GM21723 (cell line): ENCODE results near the gene EDAR.

Experiments
- ATAC-seq: cut with Tn5 transposase; IDR thresholded peaks from one replicate; pipeline ENCODE4 v1.9.1; 2021; ENCODE audit warnings: mild to moderate bottlenecking, moderate library complexity; ENCODE audit not compliant: unreplicated experiment

EDAR gene

DNA sequence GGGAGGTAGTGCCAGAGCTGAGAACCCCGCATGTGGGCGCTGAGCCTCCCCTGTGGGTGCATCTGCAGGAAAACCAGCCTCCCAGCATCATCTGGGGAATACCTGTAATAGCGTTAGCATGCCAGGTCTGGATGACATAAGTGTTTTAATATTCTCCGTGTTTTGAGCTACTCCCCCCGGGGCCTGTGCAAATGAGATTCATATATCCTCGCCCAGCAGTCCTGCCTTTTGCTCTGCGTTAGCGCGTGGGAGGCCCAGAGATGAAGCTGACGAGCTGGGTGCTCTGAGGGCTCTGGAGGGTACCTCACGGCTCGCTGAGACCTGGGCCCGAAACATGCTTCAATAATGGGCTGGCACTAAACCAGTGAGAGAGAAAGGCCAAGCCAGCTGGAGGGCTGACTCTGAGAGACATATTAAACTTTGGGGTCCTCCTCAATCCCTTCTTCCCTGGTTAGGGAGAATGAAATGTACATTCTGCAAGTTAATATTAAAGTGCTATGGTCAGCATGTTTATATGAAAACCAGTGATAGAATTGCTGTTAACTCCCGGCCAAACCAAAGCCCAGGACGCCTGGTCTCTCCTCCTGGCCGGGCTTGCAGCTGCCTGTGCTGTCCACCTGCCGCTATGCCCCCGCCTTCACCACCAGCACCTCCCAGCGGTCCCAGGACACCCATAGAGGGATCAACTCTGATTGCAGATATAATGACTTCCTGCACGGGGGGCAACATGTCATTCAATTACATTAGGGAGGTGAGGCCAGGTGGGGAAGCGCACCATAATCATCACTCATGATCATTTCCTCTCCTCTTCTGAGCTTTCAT is 77.0 kb downstream of the EDAR start:
- no peak for ATAC-seq

DNA sequence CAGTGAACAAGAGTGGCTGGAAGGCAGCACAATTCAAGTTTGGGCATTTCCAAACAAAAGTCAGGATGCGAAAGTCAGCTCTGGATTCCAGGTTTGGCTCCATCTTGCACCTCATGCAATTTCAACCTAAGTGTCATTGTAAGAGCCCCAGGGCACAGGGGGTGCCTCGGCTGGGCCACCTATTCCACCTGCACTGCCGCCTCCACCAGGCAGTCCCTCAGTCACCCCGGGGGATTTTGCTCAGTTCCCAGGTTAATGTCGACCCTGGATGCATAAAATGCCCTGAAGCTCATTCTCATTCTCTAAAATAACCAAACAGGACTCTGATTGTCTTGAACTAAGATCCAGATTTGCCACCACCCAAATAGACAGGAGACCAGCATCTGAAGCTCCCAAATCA is 77.6 kb downstream of the EDAR start:
- ATAC-seq, result no peak

GRCh38 chr2:108910541-108911396 is 78.3 kb downstream of the EDAR start:
- ATAC-seq, result no peak

- ATAC-seq, result no peak
These were observed 79.0 kb downstream of the EDAR start for GRCh38 chr2:108910011-108910431.

GRCh38 chr2:108909275-108909823 is 79.7 kb downstream of the EDAR start:
- ATAC-seq, result no peak

DNA sequence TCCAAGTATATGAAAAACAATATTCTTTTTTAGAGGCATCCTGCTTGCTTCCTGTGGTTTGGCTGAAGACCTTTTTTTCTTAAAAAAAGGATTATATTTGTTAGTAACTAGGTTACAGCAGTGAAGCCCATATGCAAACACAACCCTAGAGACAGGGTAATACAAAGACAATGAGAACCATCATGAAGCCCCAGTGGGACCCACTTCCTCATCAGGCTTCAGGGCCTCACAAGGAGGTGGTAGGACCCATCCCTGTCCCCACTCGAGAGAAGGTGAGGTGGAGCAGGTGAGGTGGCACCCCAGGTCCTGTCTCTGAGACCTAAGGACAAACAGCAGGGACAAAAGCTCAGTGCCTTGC is 80.3 kb downstream of the EDAR start:
- ATAC-seq, result no peak

DNA sequence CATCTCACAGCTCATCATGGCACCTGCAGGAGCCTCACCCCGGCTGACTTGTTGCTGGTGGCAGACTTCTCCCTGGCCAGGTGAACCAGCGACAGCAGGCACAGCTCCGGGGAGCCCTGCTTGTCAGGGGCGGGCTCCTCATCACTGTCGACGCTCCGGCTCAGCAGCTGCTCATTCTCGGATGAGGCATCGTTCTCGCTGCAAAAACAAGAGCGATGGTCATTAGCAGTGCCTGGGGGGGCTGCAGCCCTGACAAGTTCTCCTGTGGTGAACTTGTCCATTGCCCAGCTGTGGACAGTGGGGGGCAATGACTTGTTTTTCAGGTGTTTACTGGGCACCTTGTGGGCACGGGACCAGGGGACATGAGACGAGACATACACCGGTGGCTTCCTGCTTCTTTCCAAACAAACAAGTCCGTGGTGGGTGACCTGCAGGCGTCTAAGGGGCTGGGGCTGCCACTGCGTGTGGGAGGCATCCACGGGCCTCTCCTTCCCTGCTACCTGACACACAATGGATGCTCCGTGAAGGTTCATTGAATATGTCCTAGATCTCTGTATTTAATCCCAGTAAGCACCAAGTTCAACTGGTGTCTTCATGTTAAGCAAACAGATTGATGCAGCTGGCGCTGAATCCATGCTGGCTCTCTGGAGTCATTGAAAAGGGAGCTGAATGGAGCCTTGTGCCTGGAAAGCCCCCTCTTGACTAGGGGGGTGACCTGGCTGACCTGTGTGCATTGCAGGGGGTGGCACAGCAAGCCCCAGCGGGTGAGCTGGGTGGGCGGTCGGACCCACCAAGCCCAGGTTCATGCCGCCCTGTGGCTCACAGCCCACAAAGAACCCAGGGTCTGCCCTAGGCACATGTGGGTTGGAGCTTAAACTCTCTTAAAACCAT is 81.0 kb downstream of the EDAR start:
- no peak for ATAC-seq

GRCh38 chr2:108906403-108907077 is 82.5 kb downstream of the EDAR start:
- no peak for ATAC-seq

DNA sequence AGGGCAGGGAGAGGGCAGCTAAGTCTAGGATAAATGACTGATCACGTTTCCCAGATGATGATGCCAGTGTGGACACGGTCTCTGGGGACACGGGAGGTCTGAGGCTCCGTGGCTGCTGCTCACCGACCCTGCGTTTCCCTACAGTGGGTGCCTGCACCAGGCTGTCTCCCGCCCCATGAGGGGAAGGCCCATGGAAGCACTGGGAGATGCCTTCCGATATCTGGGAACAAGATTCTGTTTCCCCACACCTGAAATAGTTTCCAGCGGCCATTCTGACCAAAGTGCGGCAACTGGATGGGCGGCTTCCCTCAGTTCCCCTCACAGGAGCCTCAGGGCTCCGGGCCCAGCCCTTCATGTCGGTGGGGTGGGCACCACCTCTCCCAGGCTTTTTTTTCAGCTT is 83.1 kb downstream of the EDAR start:
- ATAC-seq, result no peak

- no peak for ATAC-seq
These were observed 83.8 kb downstream of the EDAR start for GRCh38 chr2:108905176-108905575.

DNA sequence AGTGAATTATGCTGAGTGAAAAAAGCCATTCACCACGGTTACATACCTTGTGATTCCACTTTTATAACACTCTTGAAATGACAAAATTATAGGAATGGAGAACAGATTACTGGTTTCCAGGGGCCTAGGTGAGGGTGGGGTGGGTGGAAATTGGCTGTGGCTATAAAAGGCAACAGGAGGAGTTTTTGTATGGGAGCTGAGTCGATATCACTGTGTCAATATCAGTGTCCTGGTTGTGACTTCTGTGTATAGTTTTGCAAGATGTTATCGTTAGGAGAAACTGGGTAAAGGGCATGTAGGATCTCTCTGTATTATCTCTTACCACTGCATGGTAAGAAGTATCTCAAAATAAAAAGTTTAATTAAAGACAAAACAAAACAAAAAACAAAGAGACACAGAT is 84.3 kb downstream of the EDAR start:
- no peak for ATAC-seq

DNA sequence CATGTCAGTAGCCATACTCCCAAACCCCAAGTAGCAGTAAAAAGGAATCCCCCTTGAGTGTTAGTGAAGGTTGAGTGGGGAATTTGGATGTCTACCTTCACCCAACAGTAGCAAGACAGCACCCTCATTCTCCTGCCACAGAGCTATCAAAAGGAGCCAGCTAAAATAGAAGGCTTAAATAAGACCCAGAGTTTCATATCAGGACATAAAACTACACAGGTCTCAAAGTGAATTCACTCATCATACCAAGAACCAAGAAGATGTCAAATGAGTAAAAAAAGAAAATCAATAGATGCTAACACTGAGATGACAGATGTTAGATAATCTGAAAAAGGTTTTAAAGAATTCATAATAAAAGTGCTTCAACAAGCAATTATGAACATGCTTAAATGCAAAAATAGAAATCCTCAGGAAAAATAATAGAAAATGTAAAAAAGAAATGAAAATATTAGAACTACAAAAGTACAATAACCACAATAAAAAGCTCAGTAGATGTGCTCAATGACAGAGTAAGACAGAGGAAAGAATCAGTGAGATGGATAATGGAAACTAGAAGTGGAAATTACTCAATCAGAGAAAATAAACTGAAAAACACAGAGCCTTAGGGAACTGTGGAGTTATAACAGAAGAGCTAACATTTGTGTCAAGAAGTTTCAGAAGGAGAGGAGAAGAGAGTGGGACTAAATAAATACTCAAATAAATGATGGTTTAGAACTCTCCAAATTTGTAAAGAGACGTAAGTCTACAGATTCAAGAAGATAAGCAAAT is 90.5 kb downstream of the EDAR start:
- no peak for ATAC-seq

DNA sequence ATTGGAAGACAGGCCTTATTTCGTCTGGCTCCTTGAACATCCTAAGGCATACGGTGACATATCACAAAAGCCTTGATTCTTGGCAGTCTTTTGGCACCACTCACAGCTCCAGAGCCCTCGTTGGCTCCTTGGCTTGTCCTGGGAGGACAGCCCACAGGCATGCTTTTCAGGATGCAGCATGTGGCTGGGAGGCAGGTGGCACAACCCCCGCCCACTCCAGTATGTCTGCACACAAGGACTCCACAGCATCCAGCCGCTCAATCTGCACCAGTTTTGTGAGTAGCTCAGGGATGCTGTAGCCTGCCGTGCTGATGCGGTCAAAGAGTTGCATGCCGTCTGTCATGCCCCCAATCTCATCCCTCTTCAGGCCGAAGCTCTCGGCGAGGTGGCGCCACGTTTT is 92.3 kb downstream of the EDAR start:
- no peak for ATAC-seq

GRCh38 chr2:108895188-108895587 is 93.8 kb downstream of the EDAR start:
- no peak for ATAC-seq

GRCh38 chr2:108894766-108895165 is 94.3 kb downstream of the EDAR start:
- no peak for ATAC-seq

DNA sequence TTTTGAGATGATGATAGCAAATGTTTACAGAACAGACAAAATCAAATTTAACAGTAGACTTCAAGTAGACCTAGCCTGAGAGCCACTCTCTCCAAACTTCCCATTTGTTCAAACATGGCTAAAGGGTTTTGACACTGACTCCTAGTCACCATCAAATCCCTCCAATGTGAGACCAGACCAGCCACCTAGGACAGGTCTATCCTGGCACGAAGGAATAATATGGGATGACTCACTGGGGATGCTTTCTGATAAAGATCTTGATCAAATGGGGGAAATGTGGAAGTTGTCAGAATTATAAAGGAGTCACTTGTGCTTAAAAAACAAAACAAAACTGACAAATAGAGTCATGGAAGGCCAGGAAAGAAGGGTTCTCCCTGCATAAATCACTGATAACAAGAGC is 95.7 kb downstream of the EDAR start:
- ATAC-seq, result no peak

GRCh38 chr2:108889907-108890306 is 99.1 kb downstream of the EDAR start:
- no peak for ATAC-seq

GRCh38 chr2:108884619-108885018 is 104.4 kb downstream of the EDAR start:
- no peak for ATAC-seq

DNA sequence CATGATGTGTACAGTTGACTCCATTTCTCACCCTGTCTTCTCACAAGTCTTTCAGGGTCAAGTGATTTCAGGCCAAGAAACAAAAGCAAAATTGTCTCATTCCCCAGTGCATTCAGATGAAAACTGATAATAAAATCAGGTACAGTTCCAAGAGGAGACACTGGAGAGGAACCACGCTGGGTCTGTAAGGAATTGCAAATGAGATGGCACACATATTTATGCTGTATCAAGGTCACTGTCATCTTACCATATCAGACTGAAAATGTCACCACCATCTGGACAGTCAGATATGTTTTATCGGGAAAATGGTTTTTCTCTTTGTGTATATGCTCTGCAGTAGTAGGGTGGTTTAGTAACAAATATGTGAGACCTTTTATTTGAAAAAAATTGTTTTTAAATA is 110.7 kb downstream of the EDAR start:
- ATAC-seq, result no peak

DNA sequence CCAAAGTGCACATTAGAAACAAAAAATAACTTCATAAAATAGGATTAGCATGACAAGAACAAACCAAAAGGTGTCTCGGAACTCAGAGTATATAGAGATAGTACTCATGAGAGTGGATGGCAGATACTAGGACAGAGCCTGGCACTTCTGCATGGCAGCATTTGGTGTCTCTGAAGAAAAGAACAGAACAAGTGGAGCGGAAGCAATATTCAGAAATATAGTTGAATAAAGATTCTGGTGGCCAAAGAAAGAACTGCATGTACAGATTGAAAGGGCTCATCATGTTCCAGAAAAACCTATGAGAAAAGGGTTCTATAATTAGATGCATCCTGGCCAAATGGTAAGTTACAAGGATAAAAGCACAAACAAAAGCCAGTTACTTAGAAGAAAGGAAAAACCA is 111.5 kb downstream of the EDAR start:
- ATAC-seq, result no peak
